Mesothelial cell of epicardium (in vitro differentiated cells): Measurements from ENCODE around the gene DNAH2. TPM values are rescaled to one million over a fixed set of nuclear protein-coding genes. Genes with fewer than 3 reads are reported as not detected.
A peak's percentile ranks its signal among the peaks of the same experiment; 100 is the strongest.

ENCODE experiments used
- DNase-seq, 2 experiments: peaks; one replicate each; pipeline ENCODE4 v3.0.0; 2021; ENCODE audit warnings: low spot score in 2 of 2; ENCODE audit not compliant: unreplicated experiment in 2 of 2
- H3K27ac Mint-ChIP-seq: 2 replicates; pipeline ENCODE4 v1.8.0; 2021; ENCODE audit warnings: mixed read lengths
- H3K27me3 Mint-ChIP-seq: 2 replicates; pipeline ENCODE4 v1.8.0; 2021; ENCODE audit warnings: low read depth, mixed read lengths
- H3K36me3 Mint-ChIP-seq: 2 replicates; pipeline ENCODE4 v1.8.0; 2021; ENCODE audit warnings: mixed read lengths
- H3K4me1 Mint-ChIP-seq: 2 replicates; pipeline ENCODE4 v1.8.0; 2021; ENCODE audit warnings: mixed read lengths
- H3K4me3 Mint-ChIP-seq: 2 replicates; pipeline ENCODE4 v1.8.0; 2021; ENCODE audit warnings: mild to moderate bottlenecking, moderate library complexity, mixed read lengths
- H3K9me3 Mint-ChIP-seq: 2 replicates; pipeline ENCODE4 v1.8.0; 2021; ENCODE audit warnings: mixed read lengths
- total RNA-seq: library from RNA; stranded (reverse); gene quantifications from 3 replicates; pipeline ENCODE4 v1.2.1, GENCODE V29; 2021
- TF ChIP-seq, protein P1 (sequence below): fragments of 200-600 bp; sonication (generic); IDR thresholded peaks from one replicate; pipeline ENCODE4 v1.5.0; 2021; ENCODE audit warnings: antibody characterized with exemption; ENCODE audit not compliant: unreplicated experiment

The DNAH2 gene
- total RNA-seq, 1 donor from 2014 or later: 0.18 TPM

DNA sequence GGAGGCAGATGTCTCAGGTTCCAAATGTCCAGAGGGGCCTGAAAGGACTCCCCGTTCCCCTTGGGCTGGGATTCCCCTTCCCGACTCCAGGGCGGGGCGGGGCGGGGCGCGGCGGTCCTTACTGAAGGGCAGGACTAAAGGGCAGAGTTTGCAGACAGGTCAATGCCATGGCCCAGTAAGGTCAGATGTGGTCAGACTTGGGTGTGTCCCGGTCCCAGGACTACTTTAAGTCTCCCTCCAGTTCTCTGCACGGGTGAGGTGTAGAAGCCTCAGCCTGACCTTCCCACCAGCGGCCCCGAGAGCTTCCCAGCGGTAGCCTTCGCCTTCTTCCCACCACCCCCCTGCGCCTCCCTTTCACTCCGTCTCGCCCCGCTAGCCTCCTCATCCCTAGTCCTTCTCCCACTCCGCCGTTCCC, 117.0 kb downstream of the DNAH2 start:
- Mint-ChIP-seq H3K27me3 (peaks cover 19% of the 10 kb centered on the region), H3K4me1 (peaks cover 36% of the 10 kb centered on the region), H3K36me3 (no peaks in the 10 kb centered on the region), H3K27ac (peak overlapping the region; percentile 100), H3K4me3 (peak overlapping the region; percentile 94), H3K9me3 (no peaks in the 10 kb centered on the region)
- TF ChIP-seq, protein P1, sequence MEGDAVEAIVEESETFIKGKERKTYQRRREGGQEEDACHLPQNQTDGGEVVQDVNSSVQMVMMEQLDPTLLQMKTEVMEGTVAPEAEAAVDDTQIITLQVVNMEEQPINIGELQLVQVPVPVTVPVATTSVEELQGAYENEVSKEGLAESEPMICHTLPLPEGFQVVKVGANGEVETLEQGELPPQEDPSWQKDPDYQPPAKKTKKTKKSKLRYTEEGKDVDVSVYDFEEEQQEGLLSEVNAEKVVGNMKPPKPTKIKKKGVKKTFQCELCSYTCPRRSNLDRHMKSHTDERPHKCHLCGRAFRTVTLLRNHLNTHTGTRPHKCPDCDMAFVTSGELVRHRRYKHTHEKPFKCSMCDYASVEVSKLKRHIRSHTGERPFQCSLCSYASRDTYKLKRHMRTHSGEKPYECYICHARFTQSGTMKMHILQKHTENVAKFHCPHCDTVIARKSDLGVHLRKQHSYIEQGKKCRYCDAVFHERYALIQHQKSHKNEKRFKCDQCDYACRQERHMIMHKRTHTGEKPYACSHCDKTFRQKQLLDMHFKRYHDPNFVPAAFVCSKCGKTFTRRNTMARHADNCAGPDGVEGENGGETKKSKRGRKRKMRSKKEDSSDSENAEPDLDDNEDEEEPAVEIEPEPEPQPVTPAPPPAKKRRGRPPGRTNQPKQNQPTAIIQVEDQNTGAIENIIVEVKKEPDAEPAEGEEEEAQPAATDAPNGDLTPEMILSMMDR: no peak
- DNase-seq: no peak

DNA sequence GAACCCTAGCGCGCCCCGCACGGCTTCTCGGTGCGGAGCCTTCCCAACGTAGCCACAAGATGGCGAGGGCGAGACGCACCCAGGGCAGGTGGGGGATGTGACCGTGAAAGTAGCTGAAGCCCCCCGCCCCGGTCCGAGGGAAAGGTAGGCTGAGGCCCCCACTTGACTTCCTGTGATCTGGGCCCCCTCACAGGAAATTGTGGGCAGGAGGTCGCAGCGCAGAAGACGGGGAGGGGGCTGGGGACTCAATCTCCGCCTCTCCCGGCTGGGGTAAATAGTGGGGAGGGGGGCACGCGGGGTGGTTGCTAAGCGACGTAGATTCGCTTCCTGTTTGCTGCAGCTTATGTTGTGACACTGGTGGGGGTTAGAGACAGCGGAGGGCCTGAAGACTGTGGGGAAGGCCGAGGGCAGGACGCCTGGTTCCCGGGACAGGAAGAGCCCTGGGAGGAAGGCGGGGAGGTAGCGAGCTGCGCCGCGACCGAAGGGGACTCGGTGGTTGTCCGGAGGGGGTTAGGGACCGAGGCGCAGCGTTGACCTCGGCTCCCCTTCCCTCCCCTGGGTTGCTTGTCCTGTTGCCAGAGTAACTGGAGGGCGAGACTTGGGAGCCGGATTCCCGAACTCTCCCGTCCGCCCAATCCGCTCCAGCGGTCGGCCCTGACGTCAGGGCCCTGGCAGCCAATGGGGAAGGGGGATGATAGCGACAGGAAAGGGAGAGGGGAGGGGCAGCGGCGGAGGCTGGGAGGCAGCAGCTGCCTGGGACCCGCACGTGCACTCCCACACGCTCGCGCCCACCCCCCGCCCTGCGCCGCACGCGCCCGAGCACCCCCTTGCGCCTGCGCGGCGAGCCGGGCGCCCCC, 117.6 kb downstream of the DNAH2 start:
- Mint-ChIP-seq H3K27me3 (peaks cover 18% of the 10 kb centered on the region), H3K36me3 (no peaks in the 10 kb centered on the region), H3K4me1 (peaks cover 43% of the 10 kb centered on the region), H3K9me3 (no peaks in the 10 kb centered on the region), H3K27ac (peak overlapping the region; percentile 100), H3K4me3 (peak overlapping the region; percentile 96)
- TF ChIP-seq, protein P1: peak; percentile 68
- DNase-seq: peak; percentile 91 to 98

DNA sequence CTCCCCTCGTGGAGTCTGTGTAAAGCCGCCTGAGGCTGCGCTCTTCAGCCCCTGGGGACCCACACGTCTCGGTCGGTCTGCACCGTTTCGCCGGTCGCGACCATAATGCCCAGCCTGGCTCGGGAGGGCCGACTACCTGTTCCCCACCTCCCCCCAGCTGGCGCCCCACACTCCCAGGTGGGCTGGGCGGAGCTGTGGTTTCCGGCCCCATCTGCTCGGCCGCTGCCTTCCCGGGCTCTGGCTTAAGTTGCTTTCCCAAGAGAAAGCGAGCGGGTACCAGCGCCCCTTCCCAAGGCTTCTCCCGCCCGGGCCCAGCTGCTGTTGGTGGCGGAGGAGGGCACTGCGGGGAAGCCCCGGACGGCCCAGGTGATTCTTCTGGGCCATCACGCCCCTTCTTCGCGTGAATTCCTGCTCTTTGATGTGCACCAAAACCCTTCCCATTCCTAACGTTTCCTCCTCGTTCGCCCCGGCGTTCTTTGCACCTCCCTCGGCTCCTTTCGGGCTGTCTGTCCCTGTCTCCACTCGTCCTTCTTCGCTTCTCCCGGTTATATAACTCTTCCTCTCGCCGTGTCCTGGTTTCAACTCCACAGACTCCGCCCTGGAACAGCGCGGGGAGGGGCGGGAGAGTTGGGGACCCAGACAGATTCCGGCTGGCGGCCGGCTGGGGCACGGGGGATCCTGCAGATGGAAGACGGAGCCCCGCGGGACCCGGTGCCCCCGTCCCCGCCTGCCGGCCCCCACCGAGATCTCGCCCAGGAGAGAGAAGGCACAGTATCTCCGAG, 118.5 kb downstream of the DNAH2 start:
- H3K4me3 Mint-ChIP-seq: peak overlapping the region; percentile 96
- H3K27me3 Mint-ChIP-seq: peaks cover 11% of the 10 kb centered on the region
- peak overlapping the region; percentile 98 for H3K27ac Mint-ChIP-seq
- H3K36me3 Mint-ChIP-seq: peaks cover 4% of the 10 kb centered on the region
- no peaks in the 10 kb centered on the region for H3K9me3 Mint-ChIP-seq
- peak in 1 of 2 experiments; percentile 68 for DNase-seq
- TF ChIP-seq, protein P1: no peak
- peaks cover 51% of the 10 kb centered on the region for H3K4me1 Mint-ChIP-seq

DNA sequence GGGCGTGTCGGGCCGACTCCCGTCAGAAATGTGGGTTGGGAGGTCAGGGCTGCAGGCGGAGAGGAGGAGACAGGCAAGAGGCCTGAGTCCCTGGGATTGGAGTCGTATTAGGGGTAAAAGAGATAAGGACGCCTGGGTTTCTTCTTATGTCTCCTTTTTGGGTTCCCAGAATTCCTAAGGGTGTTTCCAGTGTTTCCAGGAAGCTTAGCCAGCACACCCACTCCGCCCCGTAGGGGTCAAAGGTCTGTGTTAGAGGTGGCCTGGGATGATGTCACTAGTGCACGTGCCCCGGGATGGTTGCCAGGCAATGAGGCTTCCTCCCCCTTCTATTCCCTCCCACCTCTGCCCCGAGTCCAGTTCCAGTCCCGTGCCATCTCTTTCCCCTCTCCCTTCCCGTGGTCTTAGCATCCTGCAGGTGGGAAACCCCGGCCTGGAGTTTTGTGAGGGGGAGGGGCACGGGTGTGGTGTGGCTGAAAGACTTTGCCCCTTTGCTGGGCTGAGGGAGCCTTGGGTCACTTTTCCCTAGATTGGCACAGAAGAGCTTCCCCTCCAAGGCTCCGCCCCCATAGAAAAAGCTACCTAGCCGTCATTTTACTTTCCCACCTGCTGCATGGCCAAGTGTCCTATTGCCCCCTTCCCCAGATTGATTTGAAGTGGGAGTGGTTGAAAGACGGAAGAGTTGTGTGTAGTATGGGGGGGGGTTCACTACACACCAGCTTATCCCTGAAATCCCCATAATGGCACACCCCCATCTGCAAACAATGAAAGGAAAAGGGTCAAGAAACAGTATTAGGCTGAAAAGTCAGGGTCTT, 119.3 kb downstream of the DNAH2 start:
- H3K36me3 Mint-ChIP-seq: peaks cover 4% of the 10 kb centered on the region
- H3K27me3 Mint-ChIP-seq: peaks cover 5% of the 10 kb centered on the region
- peak in 1 of 2 experiments; percentile 77 for DNase-seq
- H3K4me3 Mint-ChIP-seq: peak overlapping the region; percentile 96
- TF ChIP-seq, protein P1: no peak
- no peaks in the 10 kb centered on the region for H3K9me3 Mint-ChIP-seq
- H3K27ac Mint-ChIP-seq: peak overlapping the region; percentile 98
- H3K4me1 Mint-ChIP-seq: peaks cover 56% of the 10 kb centered on the region

DNA sequence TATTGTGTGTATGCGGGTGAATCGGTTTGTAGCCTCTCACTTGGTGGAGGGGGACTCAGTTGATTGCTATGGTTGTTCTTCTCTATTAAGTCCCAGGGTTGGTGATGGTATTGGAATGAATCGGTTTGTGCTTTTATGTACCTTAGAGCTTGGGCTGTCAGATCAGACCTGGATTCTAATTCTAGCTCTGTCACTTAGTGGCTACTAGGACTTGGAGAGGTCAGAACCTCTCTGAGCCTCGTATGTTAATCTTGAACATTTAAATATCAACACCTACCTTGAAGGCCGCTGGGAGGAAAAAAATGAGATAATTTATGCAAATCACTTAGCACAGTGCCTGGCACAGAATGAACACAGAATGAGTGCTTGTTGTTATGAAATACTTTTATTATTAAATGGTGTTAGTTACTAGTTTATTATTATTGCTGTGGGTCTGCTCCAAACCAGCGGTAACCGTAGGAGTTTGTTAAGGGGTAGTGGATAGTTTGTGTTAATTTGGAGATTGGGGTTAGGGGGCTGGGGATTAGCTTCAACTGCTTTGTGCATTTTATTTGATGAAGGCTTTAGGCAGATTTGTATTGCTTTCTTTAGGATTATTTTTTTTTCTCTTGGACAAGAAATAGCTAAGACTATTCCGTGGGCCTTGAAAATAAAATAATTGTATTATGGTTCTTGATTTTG, 120.0 kb downstream of the DNAH2 start:
- Mint-ChIP-seq H3K36me3 (peaks cover 4% of the 10 kb centered on the region), H3K4me1 (peaks cover 62% of the 10 kb centered on the region), H3K4me3 (peak overlapping the region; percentile 96), H3K9me3 (no peaks in the 10 kb centered on the region), H3K27me3 (peaks cover 2% of the 10 kb centered on the region), H3K27ac (peak overlapping the region; percentile 98)
- DNase-seq: no peak
- TF ChIP-seq, protein P1: no peak
